Measurements from ENCODE around the gene NTHL1. TPM values are rescaled to one million over a fixed set of nuclear protein-coding genes. Genes with fewer than 3 reads are reported as not detected.
A peak's percentile ranks its signal among the peaks of the same experiment; 100 is the strongest.

Gene NTHL1
- total and polyA plus RNA-seq, 2 experiments from 2014 or later = 84.6 to 87.9 TPM

DNA sequence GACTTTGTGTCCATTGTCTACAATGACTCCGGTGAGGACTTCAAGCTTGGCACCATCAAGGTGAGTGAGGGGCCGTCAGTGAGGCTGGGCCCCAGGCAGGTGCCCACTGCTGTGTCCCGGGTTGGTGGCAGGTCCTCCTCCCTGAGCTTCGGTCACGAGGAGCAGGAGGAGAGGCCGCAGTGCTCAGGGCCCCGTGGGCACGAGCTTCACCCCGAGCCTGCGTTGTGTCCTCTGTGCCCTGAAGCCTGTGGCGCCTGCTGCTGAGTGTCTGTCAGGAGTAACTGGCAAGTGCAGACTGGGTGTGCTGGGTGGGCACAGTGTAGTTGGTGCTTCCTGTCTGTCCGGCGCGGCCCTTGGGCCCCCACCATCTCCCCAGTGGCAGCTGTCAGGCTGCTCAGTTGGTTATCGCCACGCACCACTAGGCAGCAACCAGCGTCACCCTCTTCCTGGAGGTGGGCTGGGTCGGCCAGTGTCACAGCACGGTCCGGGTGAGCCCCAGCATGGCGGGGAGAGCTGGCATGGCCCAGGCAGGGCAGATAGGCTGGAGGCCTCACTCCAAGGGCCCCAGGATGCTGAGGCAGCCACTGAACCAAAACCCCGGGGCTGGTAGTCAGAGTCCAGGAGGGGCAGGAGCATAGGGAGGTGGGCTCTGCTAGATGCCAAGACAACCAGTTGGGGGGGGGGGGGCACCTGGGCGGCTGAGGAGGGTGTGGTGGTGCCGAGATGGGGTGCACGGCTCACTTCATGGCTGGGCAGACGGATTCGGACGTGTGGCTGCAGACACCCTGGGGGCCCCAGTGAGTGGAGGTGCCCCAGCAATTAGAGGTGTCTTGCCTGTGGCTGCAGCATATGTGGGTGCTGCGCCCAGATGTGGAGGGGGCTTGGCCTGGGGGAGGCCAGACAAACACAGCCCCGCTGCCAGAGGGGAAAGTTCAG, 39.4 kb upstream of the NTHL1 start (continued):
- TF ChIP-seq, protein P1, sequence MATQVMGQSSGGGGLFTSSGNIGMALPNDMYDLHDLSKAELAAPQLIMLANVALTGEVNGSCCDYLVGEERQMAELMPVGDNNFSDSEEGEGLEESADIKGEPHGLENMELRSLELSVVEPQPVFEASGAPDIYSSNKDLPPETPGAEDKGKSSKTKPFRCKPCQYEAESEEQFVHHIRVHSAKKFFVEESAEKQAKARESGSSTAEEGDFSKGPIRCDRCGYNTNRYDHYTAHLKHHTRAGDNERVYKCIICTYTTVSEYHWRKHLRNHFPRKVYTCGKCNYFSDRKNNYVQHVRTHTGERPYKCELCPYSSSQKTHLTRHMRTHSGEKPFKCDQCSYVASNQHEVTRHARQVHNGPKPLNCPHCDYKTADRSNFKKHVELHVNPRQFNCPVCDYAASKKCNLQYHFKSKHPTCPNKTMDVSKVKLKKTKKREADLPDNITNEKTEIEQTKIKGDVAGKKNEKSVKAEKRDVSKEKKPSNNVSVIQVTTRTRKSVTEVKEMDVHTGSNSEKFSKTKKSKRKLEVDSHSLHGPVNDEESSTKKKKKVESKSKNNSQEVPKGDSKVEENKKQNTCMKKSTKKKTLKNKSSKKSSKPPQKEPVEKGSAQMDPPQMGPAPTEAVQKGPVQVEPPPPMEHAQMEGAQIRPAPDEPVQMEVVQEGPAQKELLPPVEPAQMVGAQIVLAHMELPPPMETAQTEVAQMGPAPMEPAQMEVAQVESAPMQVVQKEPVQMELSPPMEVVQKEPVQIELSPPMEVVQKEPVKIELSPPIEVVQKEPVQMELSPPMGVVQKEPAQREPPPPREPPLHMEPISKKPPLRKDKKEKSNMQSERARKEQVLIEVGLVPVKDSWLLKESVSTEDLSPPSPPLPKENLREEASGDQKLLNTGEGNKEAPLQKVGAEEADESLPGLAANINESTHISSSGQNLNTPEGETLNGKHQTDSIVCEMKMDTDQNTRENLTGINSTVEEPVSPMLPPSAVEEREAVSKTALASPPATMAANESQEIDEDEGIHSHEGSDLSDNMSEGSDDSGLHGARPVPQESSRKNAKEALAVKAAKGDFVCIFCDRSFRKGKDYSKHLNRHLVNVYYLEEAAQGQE (IDR thresholded peaks at IDR 0.05; ENCODE audit: unreplicated experiment) = no peak
- TF ChIP-seq JUNB (IDR thresholded peaks at IDR 0.05; ENCODE audit: unreplicated experiment) = no peak
- TF ChIP-seq POLR2AphosphoS5 (IDR thresholded peaks at IDR 0.05; ENCODE audit: low read depth) = no peak
- no peak for TF ChIP-seq EZH2 (IDR thresholded peaks at IDR 0.05; ENCODE audit: low read depth, unreplicated experiment)

DNA sequence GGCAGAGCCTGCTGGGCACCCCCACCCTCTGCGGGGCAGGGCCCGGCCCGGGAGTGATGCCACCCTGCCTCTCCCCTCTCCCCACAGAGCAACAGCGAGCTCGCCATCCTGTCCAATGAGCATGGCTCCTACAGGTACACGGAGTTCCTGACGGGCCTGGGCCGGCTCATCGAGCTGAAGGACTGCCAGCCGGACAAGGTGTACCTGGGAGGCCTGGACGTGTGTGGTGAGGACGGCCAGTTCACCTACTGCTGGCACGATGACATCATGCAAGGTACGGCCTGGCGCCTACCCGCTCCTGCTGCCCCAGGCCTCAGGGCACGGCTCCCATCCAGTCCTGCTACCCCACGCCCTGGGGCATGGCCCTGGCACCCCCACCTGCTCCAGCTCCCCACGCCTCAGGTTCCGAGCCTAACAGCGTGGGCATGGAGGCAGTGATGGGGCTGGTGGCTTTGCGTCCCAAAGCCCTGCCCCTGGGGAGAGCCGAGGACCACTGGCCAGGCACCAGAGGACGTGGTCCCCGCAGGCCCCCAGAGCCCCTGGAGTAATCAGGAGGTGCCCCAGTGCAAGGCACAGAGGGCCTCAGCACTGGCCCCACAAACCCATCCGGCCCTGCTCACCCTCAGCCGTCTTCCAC, 38.6 kb upstream of the NTHL1 start:
- Histone ChIP-seq H3K4me1 (ENCODE audit: insufficient read depth) (no peaks in the 10 kb centered on the region), H3K27ac (ENCODE audit: low read depth) (0 out of 2 replicates have a peak overlapping the region, but pooled peaks have one; percentile 9), H3F3A (replicated peaks; ENCODE audit: low read depth) (peaks cover 7% of the 10 kb centered on the region; the same call in 1 of the 2 replicates), H3K4me2 (no peak overlapping the region), H3K27me3 (ENCODE audit: insufficient read depth) (no peaks in the 10 kb centered on the region), H4K20me1 (replicated peaks; ENCODE audit: insufficient read depth) (no peaks in the 10 kb centered on the region), H3K9me2 (ENCODE audit: insufficient read depth) (no peaks in the 10 kb centered on the region), H3K79me2 (replicated peaks; ENCODE audit: insufficient read depth) (no peaks in the 10 kb centered on the region), H3K4me3 (no peak overlapping the region), H2AFZ (no peak overlapping the region), H3K36me3 (ENCODE audit: insufficient read depth) (no peaks in the 10 kb centered on the region)
- no peaks in the 10 kb centered on the region for H3K4me1 Mint-ChIP-seq
- no peak overlapping the region for H3K27ac Mint-ChIP-seq
- ATAC-seq (no peak), DNase-seq (ENCODE audit: low spot score) (no peak)
- H3K9me3 Mint-ChIP-seq = no peaks in the 10 kb centered on the region
- peaks cover 10% of the 10 kb centered on the region for H3K27me3 Mint-ChIP-seq (ENCODE audit: insufficient read depth, low read depth, poor library complexity)
- no peak overlapping the region for H3K4me3 Mint-ChIP-seq
- H3K36me3 Mint-ChIP-seq (ENCODE audit: low read depth) = peaks cover 8% of the 10 kb centered on the region; the same call in 2 of the 3 replicates
- TF ChIP-seq, protein P2, sequence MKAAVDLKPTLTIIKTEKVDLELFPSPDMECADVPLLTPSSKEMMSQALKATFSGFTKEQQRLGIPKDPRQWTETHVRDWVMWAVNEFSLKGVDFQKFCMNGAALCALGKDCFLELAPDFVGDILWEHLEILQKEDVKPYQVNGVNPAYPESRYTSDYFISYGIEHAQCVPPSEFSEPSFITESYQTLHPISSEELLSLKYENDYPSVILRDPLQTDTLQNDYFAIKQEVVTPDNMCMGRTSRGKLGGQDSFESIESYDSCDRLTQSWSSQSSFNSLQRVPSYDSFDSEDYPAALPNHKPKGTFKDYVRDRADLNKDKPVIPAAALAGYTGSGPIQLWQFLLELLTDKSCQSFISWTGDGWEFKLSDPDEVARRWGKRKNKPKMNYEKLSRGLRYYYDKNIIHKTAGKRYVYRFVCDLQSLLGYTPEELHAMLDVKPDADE (IDR thresholded peaks at IDR 0.05) = no peak
- TF ChIP-seq ZNF331 (CRISPR knock-in tag; IDR thresholded peaks at IDR 0.05; ENCODE audit: low read depth) (no peak), STAT1 (IDR thresholded peaks at IDR 0.05; ENCODE audit: unreplicated experiment) (no peak), EZH2 (IDR thresholded peaks at IDR 0.05; ENCODE audit: low read depth, unreplicated experiment) (no peak)
- TF ChIP-seq, protein P3, sequence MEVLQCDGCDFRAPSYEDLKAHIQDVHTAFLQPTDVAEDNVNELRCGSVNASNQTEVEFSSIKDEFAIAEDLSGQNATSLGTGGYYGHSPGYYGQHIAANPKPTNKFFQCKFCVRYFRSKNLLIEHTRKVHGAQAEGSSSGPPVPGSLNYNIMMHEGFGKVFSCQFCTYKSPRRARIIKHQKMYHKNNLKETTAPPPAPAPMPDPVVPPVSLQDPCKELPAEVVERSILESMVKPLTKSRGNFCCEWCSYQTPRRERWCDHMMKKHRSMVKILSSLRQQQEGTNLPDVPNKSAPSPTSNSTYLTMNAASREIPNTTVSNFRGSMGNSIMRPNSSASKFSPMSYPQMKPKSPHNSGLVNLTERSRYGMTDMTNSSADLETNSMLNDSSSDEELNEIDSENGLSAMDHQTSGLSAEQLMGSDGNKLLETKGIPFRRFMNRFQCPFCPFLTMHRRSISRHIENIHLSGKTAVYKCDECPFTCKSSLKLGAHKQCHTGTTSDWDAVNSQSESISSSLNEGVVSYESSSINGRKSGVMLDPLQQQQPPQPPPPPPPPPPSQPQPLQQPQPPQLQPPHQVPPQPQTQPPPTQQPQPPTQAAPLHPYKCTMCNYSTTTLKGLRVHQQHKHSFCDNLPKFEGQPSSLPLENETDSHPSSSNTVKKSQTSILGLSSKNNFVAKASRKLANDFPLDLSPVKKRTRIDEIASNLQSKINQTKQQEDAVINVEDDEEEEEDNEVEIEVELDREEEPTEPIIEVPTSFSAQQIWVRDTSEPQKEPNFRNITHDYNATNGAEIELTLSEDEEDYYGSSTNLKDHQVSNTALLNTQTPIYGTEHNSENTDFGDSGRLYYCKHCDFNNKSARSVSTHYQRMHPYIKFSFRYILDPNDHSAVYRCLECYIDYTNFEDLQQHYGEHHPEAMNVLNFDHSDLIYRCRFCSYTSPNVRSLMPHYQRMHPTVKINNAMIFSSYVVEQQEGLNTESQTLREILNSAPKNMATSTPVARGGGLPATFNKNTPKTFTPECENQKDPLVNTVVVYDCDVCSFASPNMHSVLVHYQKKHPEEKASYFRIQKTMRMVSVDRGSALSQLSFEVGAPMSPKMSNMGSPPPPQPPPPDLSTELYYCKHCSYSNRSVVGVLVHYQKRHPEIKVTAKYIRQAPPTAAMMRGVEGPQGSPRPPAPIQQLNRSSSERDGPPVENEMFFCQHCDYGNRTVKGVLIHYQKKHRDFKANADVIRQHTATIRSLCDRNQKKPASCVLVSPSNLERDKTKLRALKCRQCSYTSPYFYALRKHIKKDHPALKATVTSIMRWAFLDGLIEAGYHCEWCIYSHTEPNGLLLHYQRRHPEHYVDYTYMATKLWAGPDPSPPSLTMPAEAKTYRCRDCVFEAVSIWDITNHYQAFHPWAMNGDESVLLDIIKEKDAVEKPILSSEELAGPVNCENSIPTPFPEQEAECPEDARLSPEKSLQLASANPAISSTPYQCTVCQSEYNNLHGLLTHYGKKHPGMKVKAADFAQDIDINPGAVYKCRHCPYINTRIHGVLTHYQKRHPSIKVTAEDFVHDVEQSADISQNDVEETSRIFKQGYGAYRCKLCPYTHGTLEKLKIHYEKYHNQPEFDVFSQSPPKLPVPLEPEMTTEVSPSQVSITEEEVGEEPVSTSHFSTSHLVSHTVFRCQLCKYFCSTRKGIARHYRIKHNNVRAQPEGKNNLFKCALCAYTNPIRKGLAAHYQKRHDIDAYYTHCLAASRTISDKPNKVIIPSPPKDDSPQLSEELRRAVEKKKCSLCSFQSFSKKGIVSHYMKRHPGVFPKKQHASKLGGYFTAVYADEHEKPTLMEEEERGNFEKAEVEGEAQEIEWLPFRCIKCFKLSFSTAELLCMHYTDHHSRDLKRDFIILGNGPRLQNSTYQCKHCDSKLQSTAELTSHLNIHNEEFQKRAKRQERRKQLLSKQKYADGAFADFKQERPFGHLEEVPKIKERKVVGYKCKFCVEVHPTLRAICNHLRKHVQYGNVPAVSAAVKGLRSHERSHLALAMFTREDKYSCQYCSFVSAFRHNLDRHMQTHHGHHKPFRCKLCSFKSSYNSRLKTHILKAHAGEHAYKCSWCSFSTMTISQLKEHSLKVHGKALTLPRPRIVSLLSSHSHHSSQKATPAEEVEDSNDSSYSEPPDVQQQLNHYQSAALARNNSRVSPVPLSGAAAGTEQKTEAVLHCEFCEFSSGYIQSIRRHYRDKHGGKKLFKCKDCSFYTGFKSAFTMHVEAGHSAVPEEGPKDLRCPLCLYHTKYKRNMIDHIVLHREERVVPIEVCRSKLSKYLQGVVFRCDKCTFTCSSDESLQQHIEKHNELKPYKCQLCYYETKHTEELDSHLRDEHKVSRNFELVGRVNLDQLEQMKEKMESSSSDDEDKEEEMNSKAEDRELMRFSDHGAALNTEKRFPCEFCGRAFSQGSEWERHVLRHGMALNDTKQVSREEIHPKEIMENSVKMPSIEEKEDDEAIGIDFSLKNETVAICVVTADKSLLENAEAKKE (CRISPR knock-in tag; IDR thresholded peaks at IDR 0.05) = no peak
- TF ChIP-seq, protein P4, sequence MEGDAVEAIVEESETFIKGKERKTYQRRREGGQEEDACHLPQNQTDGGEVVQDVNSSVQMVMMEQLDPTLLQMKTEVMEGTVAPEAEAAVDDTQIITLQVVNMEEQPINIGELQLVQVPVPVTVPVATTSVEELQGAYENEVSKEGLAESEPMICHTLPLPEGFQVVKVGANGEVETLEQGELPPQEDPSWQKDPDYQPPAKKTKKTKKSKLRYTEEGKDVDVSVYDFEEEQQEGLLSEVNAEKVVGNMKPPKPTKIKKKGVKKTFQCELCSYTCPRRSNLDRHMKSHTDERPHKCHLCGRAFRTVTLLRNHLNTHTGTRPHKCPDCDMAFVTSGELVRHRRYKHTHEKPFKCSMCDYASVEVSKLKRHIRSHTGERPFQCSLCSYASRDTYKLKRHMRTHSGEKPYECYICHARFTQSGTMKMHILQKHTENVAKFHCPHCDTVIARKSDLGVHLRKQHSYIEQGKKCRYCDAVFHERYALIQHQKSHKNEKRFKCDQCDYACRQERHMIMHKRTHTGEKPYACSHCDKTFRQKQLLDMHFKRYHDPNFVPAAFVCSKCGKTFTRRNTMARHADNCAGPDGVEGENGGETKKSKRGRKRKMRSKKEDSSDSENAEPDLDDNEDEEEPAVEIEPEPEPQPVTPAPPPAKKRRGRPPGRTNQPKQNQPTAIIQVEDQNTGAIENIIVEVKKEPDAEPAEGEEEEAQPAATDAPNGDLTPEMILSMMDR (conservative IDR thresholded peaks at IDR 0.05; ENCODE audit: low read depth in 2 of 2) = no peak

Measured in GM23338 (cell line).